ENCODE measurements around the gene TOR4A.
A peak's percentile ranks its signal among the peaks of the same experiment; 100 is the strongest.

The TOR4A gene

GRCh38 chr9:137293094-137293481 lies 15.6 kb downstream of the TOR4A start:
- H3K27ac ChIP-seq, result peak overlapping the region; percentile 74
- no peak for DNase-seq (ENCODE audit: low read depth, low spot score)

GRCh38 chr9:137293482-137294090 lies 16.1 kb downstream of the TOR4A start:
- peak overlapping the region; percentile 74 for H3K27ac ChIP-seq
- DNase-seq (ENCODE audit: low read depth, low spot score), result no peak

- H3K27ac ChIP-seq, result peak overlapping the region; percentile 74
- no peak for DNase-seq (ENCODE audit: low read depth, low spot score)
Observed at GRCh38 chr9:137294091-137294680, 16.7 kb downstream of the TOR4A start.

- H3K27ac ChIP-seq, result peak overlapping the region; percentile 74
- no peak for DNase-seq (ENCODE audit: low read depth, low spot score)
Observed at GRCh38 chr9:137294681-137295237, 17.2 kb downstream of the TOR4A start.

GRCh38 chr9:137295238-137295811 lies 17.8 kb downstream of the TOR4A start:
- no peak overlapping the region for H3K27ac ChIP-seq
- no peak for DNase-seq (ENCODE audit: low read depth, low spot score)

GRCh38 chr9:137295849-137296669 lies 18.5 kb downstream of the TOR4A start:
- no peak for DNase-seq (ENCODE audit: low read depth, low spot score)
- H3K27ac ChIP-seq, result no peak overlapping the region

GRCh38 chr9:137296670-137297664 lies 19.4 kb downstream of the TOR4A start:
- DNase-seq (ENCODE audit: low read depth, low spot score), result no peak
- no peak overlapping the region for H3K27ac ChIP-seq

GRCh38 chr9:137297966-137298365 lies 20.4 kb downstream of the TOR4A start:
- no peak for DNase-seq (ENCODE audit: low read depth, low spot score)
- no peak overlapping the region for H3K27ac ChIP-seq

GRCh38 chr9:137298401-137299202 lies 21.1 kb downstream of the TOR4A start:
- H3K27ac ChIP-seq, result no peak overlapping the region
- DNase-seq (ENCODE audit: low read depth, low spot score), result no peak

- no peak overlapping the region for H3K27ac ChIP-seq
- DNase-seq (ENCODE audit: low read depth, low spot score), result no peak
Observed at GRCh38 chr9:137299203-137299565, 21.7 kb downstream of the TOR4A start.

- DNase-seq (ENCODE audit: low read depth, low spot score), result no peak
- H3K27ac ChIP-seq, result no peak overlapping the region
Observed at GRCh38 chr9:137299938-137300337, 22.4 kb downstream of the TOR4A start.

- H3K27ac ChIP-seq, result no peak overlapping the region
- DNase-seq (ENCODE audit: low read depth, low spot score), result no peak
Observed at GRCh38 chr9:137300567-137301080, 23.1 kb downstream of the TOR4A start.

- H3K27ac ChIP-seq, result no peak overlapping the region
- DNase-seq (ENCODE audit: low read depth, low spot score), result no peak
Observed at GRCh38 chr9:137301081-137301947, 23.8 kb downstream of the TOR4A start.

- peak within 1 kb of the TSS; percentile 66 for H3K27ac ChIP-seq
- DNase-seq (ENCODE audit: low read depth, low spot score), result no peak
Observed at GRCh38 chr9:137302118-137302448, 24.6 kb downstream of the TOR4A start, which contains the start of gene NRARP. Gene NRARP (minus strand): TSS chr9:137302271. CDS start chr9:137301928, 343 bp downstream.

- no peak for DNase-seq (ENCODE audit: low read depth, low spot score)
- peak overlapping the region; percentile 66 for H3K27ac ChIP-seq
Observed at GRCh38 chr9:137302449-137303150, 25.1 kb downstream of the TOR4A start.

GRCh38 chr9:137303151-137303892 lies 25.8 kb downstream of the TOR4A start:
- no peak for DNase-seq (ENCODE audit: low read depth, low spot score)
- peak overlapping the region; percentile 66 for H3K27ac ChIP-seq

All from epithelial cell of prostate (primary cell).